WTC11 (cell line): ENCODE data around the gene PARP2. TPM values are rescaled to one million over a fixed set of nuclear protein-coding genes. Genes with fewer than 3 reads are reported as not detected.

ENCODE experiments used
- ATAC-seq: fragments of 200-7000 bp; cut with Tn5 transposase; 2 replicates; pipeline ENCODE4 v1.10.0; 2021; ENCODE audit warnings: mild to moderate bottlenecking, moderate library complexity
- CTCF ChIA-PET: fragments of 300-600 bp; sonication (Branson Sonifier 250); formaldehyde crosslinking; loops from one replicate; lab custom pipeline; 2021; ENCODE audit warnings: antibody characterized with exemption; lab: Charles Lee
- POLR2A ChIA-PET: fragments of 350-600 bp; sonication (Branson Sonifier 250); formaldehyde crosslinking; loops from one replicate; lab custom pipeline; 2021; ENCODE audit warnings: antibody characterized with exemption; lab: Charles Lee
- DNase-seq: peaks from one replicate; pipeline ENCODE4 v3.0.0; 2021; ENCODE audit warnings: low spot score
- H3K27ac Mint-ChIP-seq: 2 replicates; pipeline ENCODE4 v1.8.0; 2021; ENCODE audit warnings: mixed read lengths
- H3K27me3 Mint-ChIP-seq: 2 replicates; pipeline ENCODE4 v1.8.0; 2021; ENCODE audit warnings: low read depth, mild to moderate bottlenecking, moderate library complexity, mixed read lengths
- H3K36me3 Mint-ChIP-seq: 2 replicates; pipeline ENCODE4 v1.8.0; 2021; ENCODE audit warnings: mixed read lengths
- H3K4me1 Mint-ChIP-seq: 2 replicates; pipeline ENCODE4 v1.8.0; 2022; ENCODE audit warnings: mixed read lengths
- H3K4me3 Mint-ChIP-seq: 2 replicates; pipeline ENCODE4 v1.8.0; 2021; ENCODE audit warnings: mild to moderate bottlenecking, moderate library complexity, mixed read lengths
- H3K9me3 Mint-ChIP-seq: 2 replicates; pipeline ENCODE4 v1.8.0; 2021; ENCODE audit warnings: mixed read lengths
- ATF1 ChIP-seq: sonication (generic); formaldehyde crosslinking; IDR thresholded peaks from 2 replicates; pipeline ENCODE4 v1.8.1; 2023; ENCODE audit warnings: mild to moderate bottlenecking, moderate library complexity, missing genetic modification reagents
- ELF4 ChIP-seq: sonication (generic); formaldehyde crosslinking; IDR thresholded peaks from 2 replicates; pipeline ENCODE4 v1.8.1; 2022; ENCODE audit warnings: low read depth, mild to moderate bottlenecking, moderate library complexity, missing genetic modification reagents
- ESRRA ChIP-seq: sonication (generic); formaldehyde crosslinking; IDR thresholded peaks from 2 replicates; pipeline ENCODE4 v1.8.1; 2022; ENCODE audit warnings: mild to moderate bottlenecking, missing genetic modification reagents, borderline replicate concordance
- FOXP4 ChIP-seq: sonication (generic); formaldehyde crosslinking; IDR thresholded peaks from 2 replicates; pipeline ENCODE4 v1.8.0; 2022; ENCODE audit warnings: mild to moderate bottlenecking, missing genetic modification reagents
- HMGA2 ChIP-seq: fragments of 250-450 bp; sonication (Bioruptor Pico); IDR thresholded peaks from 2 replicates; pipeline ENCODE4 v1.4.0; 2021; ENCODE audit warnings: mild to moderate bottlenecking, moderate library complexity
- MXD4 ChIP-seq: fragments of 250-450 bp; sonication (Bioruptor Pico); IDR thresholded peaks from 2 replicates; pipeline ENCODE4 v1.8.0; 2021; ENCODE audit warnings: mild to moderate bottlenecking, moderate library complexity, borderline replicate concordance
- NR2C2 ChIP-seq: sonication (generic); formaldehyde crosslinking; IDR thresholded peaks from 2 replicates; pipeline ENCODE4 v1.8.0; 2022; ENCODE audit warnings: mild to moderate bottlenecking, missing genetic modification reagents
- SMAD3 ChIP-seq: sonication (generic); formaldehyde crosslinking; IDR thresholded peaks from 2 replicates; pipeline ENCODE4 v1.8.0; 2022; ENCODE audit warnings: missing genetic modification reagents, mild to moderate bottlenecking, borderline replicate concordance
- ZNF219 ChIP-seq: sonication (generic); formaldehyde crosslinking; IDR thresholded peaks from 2 replicates; pipeline ENCODE4 v1.8.0; 2023; ENCODE audit warnings: missing genetic modification reagents, mild to moderate bottlenecking, borderline replicate concordance
- total RNA-seq: library from RNA; stranded (reverse); gene quantifications from 3 replicates; pipeline ENCODE4 v1.2.3, GENCODE V29; 2021
- TF ChIP-seq, protein P1 (sequence below): fragments of 250-450 bp; sonication (Bioruptor Pico); IDR thresholded peaks from 2 replicates; pipeline ENCODE4 v2.1.2; 2022; ENCODE audit warnings: mild to moderate bottlenecking, moderate library complexity
- TF ChIP-seq, protein P2 (sequence below): sonication (generic); formaldehyde crosslinking; IDR thresholded peaks from 2 replicates; pipeline ENCODE4 v1.8.0; 2022; ENCODE audit warnings: missing genetic modification reagents
- TF ChIP-seq, protein P3 (sequence below): sonication (generic); formaldehyde crosslinking; IDR thresholded peaks from 2 replicates; pipeline ENCODE4 v1.8.1; 2023; ENCODE audit warnings: mild to moderate bottlenecking, missing genetic modification reagents, borderline replicate concordance
- TF ChIP-seq, protein P4 (sequence below): sonication (generic); formaldehyde crosslinking; IDR thresholded peaks from 2 replicates; pipeline ENCODE4 v1.8.1; 2023; ENCODE audit warnings: mild to moderate bottlenecking, missing genetic modification reagents

The PARP2 gene
- total RNA-seq, 1 experiment from 2014 or later = 37.1 TPM

DNA sequence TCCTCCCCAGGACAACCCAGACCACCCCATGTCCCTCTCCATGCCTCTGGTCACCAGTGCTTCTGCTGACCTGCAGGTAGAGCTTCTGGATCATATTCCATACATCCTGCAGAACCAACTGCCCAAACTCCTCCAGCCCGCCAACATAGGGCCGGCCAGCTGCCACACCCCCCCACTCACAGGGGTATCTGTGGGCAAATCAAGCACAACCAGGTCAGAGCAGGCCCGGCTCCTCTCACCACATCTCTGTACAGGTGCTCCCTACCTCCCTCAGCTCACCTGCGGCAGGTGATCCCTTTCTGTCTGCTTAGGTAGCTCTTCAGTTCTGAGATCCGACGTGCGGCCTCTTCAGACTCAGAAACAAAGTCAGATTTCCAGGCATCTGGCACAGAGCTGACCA, 40.9 kb downstream of the PARP2 start (continued):
- TF ChIP-seq, protein P1, sequence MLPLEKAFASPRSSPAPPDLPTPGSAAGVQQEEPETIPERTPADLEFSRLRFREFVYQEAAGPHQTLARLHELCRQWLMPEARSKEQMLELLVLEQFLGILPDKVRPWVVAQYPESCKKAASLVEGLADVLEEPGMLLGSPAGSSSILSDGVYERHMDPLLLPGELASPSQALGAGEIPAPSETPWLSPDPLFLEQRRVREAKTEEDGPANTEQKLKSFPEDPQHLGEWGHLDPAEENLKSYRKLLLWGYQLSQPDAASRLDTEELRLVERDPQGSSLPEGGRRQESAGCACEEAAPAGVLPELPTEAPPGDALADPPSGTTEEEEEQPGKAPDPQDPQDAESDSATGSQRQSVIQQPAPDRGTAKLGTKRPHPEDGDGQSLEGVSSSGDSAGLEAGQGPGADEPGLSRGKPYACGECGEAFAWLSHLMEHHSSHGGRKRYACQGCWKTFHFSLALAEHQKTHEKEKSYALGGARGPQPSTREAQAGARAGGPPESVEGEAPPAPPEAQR (CRISPR knock-in tag) = no peak

GRCh38 chr14:20384886-20385285, 41.5 kb downstream of the PARP2 start:
- TF ChIP-seq, protein P2, sequence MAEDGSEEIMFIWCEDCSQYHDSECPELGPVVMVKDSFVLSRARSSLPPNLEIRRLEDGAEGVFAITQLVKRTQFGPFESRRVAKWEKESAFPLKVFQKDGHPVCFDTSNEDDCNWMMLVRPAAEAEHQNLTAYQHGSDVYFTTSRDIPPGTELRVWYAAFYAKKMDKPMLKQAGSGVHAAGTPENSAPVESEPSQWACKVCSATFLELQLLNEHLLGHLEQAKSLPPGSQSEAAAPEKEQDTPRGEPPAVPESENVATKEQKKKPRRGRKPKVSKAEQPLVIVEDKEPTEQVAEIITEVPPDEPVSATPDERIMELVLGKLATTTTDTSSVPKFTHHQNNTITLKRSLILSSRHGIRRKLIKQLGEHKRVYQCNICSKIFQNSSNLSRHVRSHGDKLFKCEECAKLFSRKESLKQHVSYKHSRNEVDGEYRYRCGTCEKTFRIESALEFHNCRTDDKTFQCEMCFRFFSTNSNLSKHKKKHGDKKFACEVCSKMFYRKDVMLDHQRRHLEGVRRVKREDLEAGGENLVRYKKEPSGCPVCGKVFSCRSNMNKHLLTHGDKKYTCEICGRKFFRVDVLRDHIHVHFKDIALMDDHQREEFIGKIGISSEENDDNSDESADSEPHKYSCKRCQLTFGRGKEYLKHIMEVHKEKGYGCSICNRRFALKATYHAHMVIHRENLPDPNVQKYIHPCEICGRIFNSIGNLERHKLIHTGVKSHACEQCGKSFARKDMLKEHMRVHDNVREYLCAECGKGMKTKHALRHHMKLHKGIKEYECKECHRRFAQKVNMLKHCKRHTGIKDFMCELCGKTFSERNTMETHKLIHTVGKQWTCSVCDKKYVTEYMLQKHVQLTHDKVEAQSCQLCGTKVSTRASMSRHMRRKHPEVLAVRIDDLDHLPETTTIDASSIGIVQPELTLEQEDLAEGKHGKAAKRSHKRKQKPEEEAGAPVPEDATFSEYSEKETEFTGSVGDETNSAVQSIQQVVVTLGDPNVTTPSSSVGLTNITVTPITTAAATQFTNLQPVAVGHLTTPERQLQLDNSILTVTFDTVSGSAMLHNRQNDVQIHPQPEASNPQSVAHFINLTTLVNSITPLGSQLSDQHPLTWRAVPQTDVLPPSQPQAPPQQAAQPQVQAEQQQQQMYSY = no peak
- TF ChIP-seq ATF1 (CRISPR knock-in tag) = no peak
- ATAC-seq (no peak), DNase-seq (no peak)
- Mint-ChIP-seq H3K27me3 (no peaks in the 10 kb centered on the region), H3K27ac (no peak overlapping the region), H3K4me1 (peaks cover 6% of the 10 kb centered on the region), H3K36me3 (peaks cover 42% of the 10 kb centered on the region), H3K4me3 (no peak overlapping the region), H3K9me3 (no peaks in the 10 kb centered on the region)
- ChIA-PET POLR2A (no interaction called here), CTCF (interaction anchor here (0.7 kb wide), 1 partner anchor 31 kb away, joined by 4 read pairs; no protein-coding TSS in a partner anchor)

DNA sequence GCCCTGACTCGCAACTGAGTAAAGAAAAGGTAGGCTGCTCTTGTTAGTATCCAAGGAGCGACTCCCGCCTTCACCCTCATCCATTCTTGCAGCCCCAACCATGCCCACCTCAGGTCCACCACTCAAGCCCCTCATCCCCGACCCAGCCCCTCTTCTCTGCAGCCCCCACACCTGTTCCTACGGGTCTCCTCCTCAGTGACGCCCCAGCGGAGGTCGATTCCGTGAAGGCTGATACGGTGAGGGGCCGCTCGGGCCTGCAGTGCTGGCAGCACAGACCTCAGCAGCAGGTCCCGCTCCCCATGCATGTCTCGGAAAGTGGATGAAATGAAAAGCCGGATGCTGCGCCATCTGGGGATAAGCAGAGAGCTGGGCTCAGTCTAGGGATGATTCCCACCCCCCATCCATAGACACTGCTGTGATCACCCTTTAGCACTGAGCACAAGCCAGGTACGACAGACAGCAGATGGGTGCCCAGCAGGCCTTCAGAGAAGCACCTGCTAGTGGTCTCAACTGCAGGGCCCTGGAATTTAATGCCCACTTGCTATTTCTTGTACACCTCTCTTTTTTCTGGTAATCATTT, 42.9 kb downstream of the PARP2 start:
- Mint-ChIP-seq H3K9me3 (no peaks in the 10 kb centered on the region), H3K4me3 (no peak overlapping the region), H3K36me3 (peaks cover 36% of the 10 kb centered on the region), H3K4me1 (peaks cover 6% of the 10 kb centered on the region), H3K27me3 (no peaks in the 10 kb centered on the region), H3K27ac (no peak overlapping the region)
- ATAC-seq = no peak
- CTCF ChIA-PET = no interaction called here
- no peak for DNase-seq
- POLR2A ChIA-PET = no interaction called here
- no peak for TF ChIP-seq SMAD3 (CRISPR knock-in tag)

DNA sequence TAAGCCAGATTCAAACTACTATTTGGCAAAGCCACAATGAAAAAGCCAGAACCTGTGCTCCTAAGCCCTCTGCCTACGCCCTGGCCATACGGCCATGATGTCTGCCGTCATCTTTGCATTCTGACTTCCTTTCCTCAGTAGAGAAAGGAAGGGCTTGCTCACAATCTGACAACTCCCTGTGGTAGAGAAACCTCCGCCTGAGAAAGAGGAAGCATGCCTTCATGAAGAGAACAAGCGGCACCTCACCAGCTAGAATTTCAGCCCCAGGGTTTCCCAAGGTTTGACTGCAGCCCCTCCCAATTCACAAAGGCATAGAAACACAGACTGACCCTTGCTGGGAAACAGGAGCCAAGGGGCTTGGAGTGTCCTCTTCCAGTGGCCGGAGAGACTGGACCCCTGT, 44.1 kb downstream of the PARP2 start:
- Mint-ChIP-seq H3K4me3 (no peak overlapping the region), H3K4me1 (peaks cover 6% of the 10 kb centered on the region), H3K27me3 (no peaks in the 10 kb centered on the region), H3K36me3 (peaks cover 41% of the 10 kb centered on the region), H3K9me3 (no peaks in the 10 kb centered on the region), H3K27ac (no peak overlapping the region)
- ATAC-seq (no peak), DNase-seq (no peak)
- POLR2A ChIA-PET = no interaction called here
- CTCF ChIA-PET = interaction anchor here (1.5 kb wide), 1 partner anchor 28 kb away, joined by 5 read pairs; no protein-coding TSS in a partner anchor
- TF ChIP-seq ESRRA (CRISPR knock-in tag) (no peak), MXD4 (no peak), ZNF219 (CRISPR knock-in tag) (no peak), FOXP4 (no peak), NR2C2 (CRISPR knock-in tag) (no peak), ELF4 (CRISPR knock-in tag) (no peak), HMGA2 (no peak)
- TF ChIP-seq, protein P1 (CRISPR knock-in tag) = no peak
- TF ChIP-seq, protein P3, sequence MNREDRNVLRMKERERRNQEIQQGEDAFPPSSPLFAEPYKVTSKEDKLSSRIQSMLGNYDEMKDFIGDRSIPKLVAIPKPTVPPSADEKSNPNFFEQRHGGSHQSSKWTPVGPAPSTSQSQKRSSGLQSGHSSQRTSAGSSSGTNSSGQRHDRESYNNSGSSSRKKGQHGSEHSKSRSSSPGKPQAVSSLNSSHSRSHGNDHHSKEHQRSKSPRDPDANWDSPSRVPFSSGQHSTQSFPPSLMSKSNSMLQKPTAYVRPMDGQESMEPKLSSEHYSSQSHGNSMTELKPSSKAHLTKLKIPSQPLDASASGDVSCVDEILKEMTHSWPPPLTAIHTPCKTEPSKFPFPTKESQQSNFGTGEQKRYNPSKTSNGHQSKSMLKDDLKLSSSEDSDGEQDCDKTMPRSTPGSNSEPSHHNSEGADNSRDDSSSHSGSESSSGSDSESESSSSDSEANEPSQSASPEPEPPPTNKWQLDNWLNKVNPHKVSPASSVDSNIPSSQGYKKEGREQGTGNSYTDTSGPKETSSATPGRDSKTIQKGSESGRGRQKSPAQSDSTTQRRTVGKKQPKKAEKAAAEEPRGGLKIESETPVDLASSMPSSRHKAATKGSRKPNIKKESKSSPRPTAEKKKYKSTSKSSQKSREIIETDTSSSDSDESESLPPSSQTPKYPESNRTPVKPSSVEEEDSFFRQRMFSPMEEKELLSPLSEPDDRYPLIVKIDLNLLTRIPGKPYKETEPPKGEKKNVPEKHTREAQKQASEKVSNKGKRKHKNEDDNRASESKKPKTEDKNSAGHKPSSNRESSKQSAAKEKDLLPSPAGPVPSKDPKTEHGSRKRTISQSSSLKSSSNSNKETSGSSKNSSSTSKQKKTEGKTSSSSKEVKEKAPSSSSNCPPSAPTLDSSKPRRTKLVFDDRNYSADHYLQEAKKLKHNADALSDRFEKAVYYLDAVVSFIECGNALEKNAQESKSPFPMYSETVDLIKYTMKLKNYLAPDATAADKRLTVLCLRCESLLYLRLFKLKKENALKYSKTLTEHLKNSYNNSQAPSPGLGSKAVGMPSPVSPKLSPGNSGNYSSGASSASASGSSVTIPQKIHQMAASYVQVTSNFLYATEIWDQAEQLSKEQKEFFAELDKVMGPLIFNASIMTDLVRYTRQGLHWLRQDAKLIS (CRISPR knock-in tag) = no peak
- TF ChIP-seq, protein P4, sequence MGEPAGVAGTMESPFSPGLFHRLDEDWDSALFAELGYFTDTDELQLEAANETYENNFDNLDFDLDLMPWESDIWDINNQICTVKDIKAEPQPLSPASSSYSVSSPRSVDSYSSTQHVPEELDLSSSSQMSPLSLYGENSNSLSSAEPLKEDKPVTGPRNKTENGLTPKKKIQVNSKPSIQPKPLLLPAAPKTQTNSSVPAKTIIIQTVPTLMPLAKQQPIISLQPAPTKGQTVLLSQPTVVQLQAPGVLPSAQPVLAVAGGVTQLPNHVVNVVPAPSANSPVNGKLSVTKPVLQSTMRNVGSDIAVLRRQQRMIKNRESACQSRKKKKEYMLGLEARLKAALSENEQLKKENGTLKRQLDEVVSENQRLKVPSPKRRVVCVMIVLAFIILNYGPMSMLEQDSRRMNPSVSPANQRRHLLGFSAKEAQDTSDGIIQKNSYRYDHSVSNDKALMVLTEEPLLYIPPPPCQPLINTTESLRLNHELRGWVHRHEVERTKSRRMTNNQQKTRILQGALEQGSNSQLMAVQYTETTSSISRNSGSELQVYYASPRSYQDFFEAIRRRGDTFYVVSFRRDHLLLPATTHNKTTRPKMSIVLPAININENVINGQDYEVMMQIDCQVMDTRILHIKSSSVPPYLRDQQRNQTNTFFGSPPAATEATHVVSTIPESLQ (CRISPR knock-in tag) = no peak
